HAP-1 (cell line): ENCODE data around the gene FAM90A1.
"Not testable (repeated sequence)": the region's sequence is repeated elsewhere in the genome, so short reads cannot be mapped to it uniquely, and the experiment has no call there.

ENCODE experiments used
- DNase-seq, 2 experiments: peaks; one replicate each; pipeline ENCODE4 v3.0.0-alpha.2; 2016 to 2020; ENCODE audit warnings: low spot score in 2 of 2
- H3K27me3 ChIP-seq: fragments of 250-450 bp; sonication (Bioruptor Pico); 2 replicates; pipeline ENCODE4 v1.5.1; 2020; ENCODE audit warnings: low read depth, mild to moderate bottlenecking, moderate library complexity
- H3K36me3 ChIP-seq: fragments of 250-450 bp; sonication (Bioruptor Pico); replicated peaks from 2 replicates; pipeline ENCODE4 v1.5.1; 2020; ENCODE audit warnings: mild to moderate bottlenecking
- H3K4me1 ChIP-seq: fragments of 250-450 bp; sonication (Bioruptor Pico); 2 replicates; pipeline ENCODE4 v1.5.1; 2020; ENCODE audit warnings: mild to moderate bottlenecking
- H3K4me3 ChIP-seq: fragments of 250-450 bp; sonication (Bioruptor Pico); 2 replicates; pipeline ENCODE4 v1.5.1; 2020; ENCODE audit warnings: mild to moderate bottlenecking, moderate library complexity
- H3K9me3 ChIP-seq: fragments of 250-450 bp; sonication (Bioruptor Pico); 2 replicates; pipeline ENCODE4 v1.5.1; 2020; ENCODE audit warnings: mild to moderate bottlenecking, moderate library complexity
- in situ Hi-C: fragments of 300-500 bp; cut with MboI; formaldehyde crosslinking; loops from 3 replicates; pipeline ENCODE4 v1.14.3; 2020; ENCODE audit warnings: low sequenced_read_pairs, inconsistent platforms, mixed read lengths

FAM90A1 gene

DNA sequence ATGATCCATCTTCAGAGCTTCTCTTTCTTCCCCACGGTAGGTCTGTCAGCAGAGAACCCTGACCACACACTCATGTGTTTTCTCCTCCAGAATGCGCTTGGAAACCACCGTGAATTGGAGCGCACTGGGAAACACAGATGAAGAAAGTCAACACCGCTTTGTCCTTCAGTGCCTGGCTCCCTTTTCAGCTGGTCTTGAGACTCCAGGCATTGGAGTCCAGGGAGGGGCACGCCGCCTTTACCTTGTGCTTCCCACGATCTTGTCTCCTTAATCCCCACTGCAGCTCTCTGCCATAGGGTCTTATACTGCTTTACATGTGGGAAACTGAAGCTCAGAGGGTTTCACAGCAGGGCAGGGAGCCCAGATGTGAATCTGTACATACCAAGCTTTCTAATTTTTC lies 1.1 kb downstream of the FAM90A1 start:
- Histone ChIP-seq H3K9me3 (no peaks in the 10 kb centered on the region), H3K36me3 (no peaks in the 10 kb centered on the region), H3K4me1 (no peaks in the 10 kb centered on the region; the same call in 1 of the 2 replicates), H3K27me3 (no peaks in the 10 kb centered on the region), H3K4me3 (no peak overlapping the region)
- no peak for DNase-seq
- in situ Hi-C loops: no loop called here

DNA sequence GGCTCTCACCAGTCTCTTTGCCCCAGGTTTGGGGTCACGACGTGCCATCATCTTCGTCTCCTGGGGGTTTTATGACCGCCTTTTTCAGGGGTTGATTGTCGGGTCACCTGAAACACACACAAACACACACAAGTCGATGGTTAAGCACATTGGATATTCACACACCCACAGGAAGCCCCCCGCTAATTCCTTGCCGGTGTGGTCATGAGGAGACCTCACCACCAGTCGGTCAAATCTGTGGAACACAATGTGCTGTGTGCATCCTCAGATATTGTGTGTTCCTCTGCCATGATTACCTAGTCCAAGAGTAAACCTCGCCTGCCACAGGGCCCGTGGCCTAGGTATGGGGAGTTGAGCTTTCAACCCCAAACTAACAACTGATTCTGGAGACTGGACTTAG lies 2.6 kb downstream of the FAM90A1 start:
- H3K4me1 ChIP-seq, H3K4me3 ChIP-seq, H3K36me3 ChIP-seq, H3K27me3 ChIP-seq, H3K9me3 ChIP-seq, in situ Hi-C loops, DNase-seq: not testable (repeated sequence)

DNA sequence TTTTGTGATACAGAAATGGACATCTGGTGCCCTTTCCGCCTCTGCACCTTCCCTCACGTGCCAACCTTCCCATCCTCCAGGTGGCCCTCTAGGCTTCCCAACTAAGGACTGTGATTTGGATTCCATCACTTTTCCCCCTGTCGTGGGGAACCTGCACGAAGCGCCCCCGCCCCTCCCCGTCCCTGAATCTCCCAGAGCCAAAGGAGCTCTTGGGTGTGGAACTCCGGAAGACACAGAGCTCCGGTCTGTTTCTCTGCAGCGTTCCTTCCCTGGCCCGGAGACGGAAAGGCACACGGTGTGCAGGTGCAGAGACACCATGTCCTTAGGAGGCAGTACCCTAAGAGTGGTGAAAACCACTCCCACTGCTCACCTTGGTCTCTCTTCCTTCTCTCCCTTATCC lies 3.8 kb downstream of the FAM90A1 start:
- H3K36me3 ChIP-seq, DNase-seq, H3K27me3 ChIP-seq, H3K9me3 ChIP-seq, in situ Hi-C loops, H3K4me1 ChIP-seq, H3K4me3 ChIP-seq: not testable (repeated sequence)

DNA sequence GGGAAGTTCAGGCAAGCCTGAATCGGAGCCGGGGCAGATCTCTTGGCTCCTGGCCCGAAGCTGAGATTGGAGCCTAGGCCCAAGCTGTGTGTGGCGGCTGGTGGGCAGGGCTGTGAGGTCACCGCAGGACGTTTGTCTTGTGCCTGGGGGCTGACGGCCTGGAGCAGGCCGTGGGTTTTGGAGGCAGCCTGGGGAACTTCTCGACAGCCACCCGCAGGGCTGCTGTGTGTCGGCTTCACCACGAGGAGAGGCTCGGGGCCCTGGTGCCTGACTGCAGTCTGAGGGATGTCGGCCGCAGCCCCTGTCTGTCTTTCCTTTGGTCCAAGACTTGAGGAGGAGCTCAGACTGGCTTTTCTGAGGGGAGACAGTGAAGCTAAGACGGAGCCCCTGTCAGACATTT lies 5.1 kb downstream of the FAM90A1 start:
- H3K27me3 ChIP-seq, DNase-seq, in situ Hi-C loops, H3K9me3 ChIP-seq, H3K4me1 ChIP-seq, H3K36me3 ChIP-seq, H3K4me3 ChIP-seq: not testable (repeated sequence)

DNA sequence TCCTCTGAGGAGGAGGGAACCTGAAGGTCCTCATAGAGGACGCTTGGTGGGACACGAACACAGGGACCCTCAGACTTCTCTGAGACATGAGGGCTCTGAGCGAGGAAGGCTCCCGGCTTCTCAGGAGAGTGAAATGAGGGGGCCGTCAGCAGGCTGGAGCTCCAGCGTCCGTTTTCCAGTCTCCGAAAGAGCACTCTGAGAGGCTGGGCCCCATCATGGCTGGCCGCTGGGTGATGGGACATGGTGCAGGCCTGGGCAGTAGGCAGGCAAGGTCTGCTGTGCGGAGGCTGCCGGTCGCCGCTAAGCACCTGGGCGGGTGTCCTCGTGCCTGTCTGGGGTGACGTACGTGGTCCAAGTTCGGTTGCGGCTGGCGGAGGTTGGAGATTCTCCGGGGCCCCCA lies 5.6 kb downstream of the FAM90A1 start:
- DNase-seq, H3K36me3 ChIP-seq, H3K4me3 ChIP-seq, in situ Hi-C loops, H3K4me1 ChIP-seq, H3K27me3 ChIP-seq, H3K9me3 ChIP-seq: not testable (repeated sequence)

DNA sequence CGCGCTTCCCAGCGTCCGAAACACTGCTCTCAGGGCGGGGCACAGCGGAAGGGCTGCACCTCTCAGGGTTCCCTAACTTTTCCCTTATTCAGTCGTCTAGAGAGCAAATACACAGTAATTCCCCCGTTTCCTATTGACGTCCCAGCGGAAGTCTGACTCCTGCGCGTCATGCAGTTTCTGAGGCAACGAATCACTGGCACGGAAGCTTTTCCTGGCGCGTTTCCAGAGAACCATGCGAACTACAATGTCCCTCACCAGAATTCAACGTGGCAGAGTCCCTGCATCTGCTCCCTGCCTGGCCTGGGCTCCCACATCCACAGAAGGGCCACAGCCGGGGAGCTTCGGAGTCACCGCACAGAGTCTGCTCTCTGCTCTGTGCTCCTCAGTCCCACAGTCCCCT lies 6.0 kb downstream of the FAM90A1 start:
- H3K4me3 ChIP-seq, H3K4me1 ChIP-seq, H3K36me3 ChIP-seq, H3K9me3 ChIP-seq, DNase-seq, H3K27me3 ChIP-seq, in situ Hi-C loops: not testable (repeated sequence)

DNA sequence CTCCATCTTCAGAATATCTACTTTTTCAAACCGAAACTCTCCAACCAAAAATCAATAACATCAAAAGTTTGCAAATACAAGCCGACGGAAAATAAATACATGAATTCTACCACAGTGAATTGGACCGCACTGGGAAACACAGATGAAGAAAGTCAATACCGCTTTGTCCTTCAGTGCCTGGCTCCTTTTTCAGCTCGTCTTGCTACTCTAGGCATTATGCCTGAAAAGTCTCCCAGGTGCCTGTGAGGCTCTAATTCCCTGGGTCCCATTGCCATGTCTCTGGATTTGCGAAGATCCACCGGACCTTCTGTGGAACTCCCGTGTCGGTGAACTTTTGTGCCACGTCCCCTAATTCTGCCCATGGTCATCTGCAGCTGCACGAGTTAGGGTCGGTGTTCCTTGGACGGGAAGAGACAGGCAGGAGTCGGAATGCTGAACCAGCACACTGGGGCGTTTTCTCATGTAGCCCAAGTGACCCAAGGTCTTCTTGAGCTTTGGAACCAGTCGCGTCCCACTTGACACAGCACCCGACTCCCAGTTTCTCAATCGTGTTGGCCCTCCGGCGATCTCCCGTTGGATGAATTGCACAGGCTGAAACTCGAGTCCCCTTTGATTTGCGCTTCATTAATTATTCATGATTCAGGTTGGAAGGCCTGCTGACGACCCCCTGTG lies 8.6 kb downstream of the FAM90A1 start:
- DNase-seq, H3K4me1 ChIP-seq, in situ Hi-C loops, H3K36me3 ChIP-seq, H3K4me3 ChIP-seq, H3K27me3 ChIP-seq, H3K9me3 ChIP-seq: not testable (repeated sequence)

DNA sequence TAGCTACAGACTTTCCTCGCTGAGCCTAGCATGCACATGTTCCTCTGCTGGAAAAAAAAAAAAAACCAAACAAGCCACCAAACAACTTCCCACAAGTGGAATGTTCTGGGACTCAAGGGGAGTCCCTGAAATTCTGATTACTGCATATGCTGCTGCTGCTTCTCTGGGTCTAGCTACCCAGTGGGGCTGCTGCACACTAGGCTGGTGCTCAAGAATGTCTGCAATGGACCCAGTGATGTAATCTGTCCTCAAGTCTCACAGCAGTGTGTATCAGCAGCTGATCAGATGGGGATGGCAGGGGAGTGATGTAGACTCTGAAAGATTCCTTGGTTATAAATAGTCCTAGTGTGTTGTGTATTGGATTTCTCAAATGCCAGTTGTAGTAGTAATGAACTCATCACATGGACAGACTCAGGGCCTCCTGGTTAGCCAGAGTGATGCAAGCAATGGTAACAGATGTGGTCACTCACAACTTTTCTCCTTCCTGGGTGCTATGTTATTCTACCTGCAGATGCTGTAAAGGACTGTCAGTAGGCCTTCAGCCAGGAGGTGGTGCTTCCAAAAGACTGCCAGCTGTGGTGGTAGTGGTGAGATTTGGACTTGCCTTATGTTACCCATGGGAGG lies 29.6 kb downstream of the FAM90A1 start:
- DNase-seq, H3K4me1 ChIP-seq, H3K27me3 ChIP-seq, H3K9me3 ChIP-seq, in situ Hi-C loops, H3K4me3 ChIP-seq, H3K36me3 ChIP-seq: not testable (repeated sequence)

DNA sequence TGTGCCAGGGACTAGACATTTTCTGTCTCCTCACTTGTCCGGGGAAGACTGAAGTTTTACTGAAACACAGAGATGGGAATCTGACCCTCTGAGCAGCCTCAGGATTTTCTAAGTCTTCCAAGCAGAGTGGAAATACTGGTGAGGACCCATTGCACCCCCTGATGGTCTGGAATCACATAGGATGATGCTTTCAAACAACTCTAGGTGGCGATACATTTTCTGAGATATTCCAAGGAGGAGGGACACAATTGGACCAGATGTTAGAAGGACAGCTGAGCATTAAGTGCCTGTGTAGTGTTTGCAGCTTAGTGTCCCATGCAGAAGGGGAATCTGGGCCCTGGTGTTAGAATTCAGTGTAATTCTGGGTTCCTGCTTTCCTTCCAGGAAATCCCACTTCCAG lies 39.3 kb downstream of the FAM90A1 start:
- H3K9me3 ChIP-seq, DNase-seq, H3K4me1 ChIP-seq, H3K4me3 ChIP-seq, H3K27me3 ChIP-seq, in situ Hi-C loops, H3K36me3 ChIP-seq: not testable (repeated sequence)

DNA sequence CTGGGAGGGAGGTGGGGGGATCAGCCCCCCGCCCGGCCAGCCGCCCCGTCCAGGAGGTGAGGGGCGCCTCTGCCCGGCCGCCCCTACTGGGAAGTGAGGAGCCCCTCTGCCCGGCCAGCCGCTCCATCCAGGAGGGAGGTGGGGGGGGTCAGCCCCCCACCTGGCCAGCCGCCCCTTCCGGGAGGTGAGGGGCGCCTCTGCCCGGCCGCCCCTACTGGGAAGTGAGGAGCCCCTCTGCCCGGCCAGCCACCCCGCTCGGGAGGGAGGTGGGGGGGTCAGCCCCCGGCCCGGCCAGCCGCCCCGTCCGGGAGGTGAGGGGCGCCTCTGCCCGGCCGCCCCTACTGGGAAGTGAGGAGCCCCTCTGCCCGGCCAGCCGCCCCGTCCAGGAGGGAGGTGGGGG lies 43.2 kb downstream of the FAM90A1 start:
- H3K4me3 ChIP-seq, H3K27me3 ChIP-seq, H3K4me1 ChIP-seq, in situ Hi-C loops, H3K9me3 ChIP-seq, H3K36me3 ChIP-seq, DNase-seq: not testable (repeated sequence)

DNA sequence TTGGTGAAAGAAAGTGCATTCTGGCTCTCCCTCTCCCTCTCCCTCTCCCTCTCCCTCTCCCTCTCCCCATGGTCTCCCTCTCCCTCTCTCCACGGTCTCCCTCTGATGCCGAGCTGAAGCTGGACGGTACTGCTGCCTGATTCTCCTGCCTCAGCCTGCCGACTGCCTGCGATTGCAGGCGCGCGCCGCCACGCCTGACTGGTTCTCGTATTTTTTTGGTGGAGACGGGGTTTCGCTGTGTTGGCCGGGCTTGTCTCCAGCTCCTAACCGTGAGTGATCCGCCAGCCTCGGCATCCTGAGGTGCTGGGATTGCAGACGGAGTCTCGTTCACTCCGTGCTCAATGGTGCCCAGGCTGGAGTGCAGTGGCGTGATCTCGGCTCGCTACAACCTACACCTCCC lies 44.1 kb downstream of the FAM90A1 start:
- H3K4me1 ChIP-seq, in situ Hi-C loops, H3K27me3 ChIP-seq, H3K9me3 ChIP-seq, DNase-seq, H3K4me3 ChIP-seq, H3K36me3 ChIP-seq: not testable (repeated sequence)

DNA sequence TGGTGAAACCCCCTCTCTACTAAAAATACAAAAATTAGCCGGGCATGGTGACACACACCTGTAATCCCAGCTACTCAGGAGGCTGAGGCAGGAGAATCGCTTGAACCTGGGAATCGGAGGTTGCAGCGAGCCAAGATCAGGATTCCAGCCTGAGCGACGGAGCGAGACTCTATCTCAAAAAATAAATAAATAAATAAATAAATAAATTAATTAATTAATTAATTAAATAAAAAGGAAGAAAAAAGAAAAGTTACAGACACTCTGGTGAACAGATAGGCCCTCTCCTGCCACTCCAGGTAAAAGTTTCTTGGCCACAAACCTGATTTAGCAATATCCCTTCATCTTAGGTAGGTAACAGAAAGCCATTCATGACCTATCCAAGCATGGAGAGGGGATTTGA lies 44.5 kb downstream of the FAM90A1 start:
- DNase-seq, H3K4me1 ChIP-seq, in situ Hi-C loops, H3K9me3 ChIP-seq, H3K27me3 ChIP-seq, H3K4me3 ChIP-seq, H3K36me3 ChIP-seq: not testable (repeated sequence)

DNA sequence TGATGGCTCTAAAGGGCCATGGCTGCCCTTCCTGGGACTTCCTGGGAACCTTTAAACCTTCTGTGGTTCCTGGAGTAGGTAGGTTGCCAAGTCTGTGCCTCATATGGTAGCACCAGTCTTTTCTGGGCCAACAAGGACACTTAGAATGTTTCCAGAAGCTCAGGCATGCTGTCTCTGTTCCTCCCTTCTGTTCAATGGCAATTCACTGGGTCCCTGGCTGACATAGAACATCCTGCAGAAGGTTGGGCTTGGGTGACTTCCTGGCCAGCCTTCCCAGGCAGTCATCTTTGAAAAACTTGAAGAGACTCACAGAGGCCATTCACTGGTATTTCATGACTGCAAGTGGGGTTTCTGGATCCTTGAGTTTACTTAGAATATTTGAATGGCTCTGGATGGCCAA lies 46.1 kb downstream of the FAM90A1 start:
- H3K4me1 ChIP-seq, H3K4me3 ChIP-seq, DNase-seq, H3K36me3 ChIP-seq, H3K27me3 ChIP-seq, in situ Hi-C loops, H3K9me3 ChIP-seq: not testable (repeated sequence)

DNA sequence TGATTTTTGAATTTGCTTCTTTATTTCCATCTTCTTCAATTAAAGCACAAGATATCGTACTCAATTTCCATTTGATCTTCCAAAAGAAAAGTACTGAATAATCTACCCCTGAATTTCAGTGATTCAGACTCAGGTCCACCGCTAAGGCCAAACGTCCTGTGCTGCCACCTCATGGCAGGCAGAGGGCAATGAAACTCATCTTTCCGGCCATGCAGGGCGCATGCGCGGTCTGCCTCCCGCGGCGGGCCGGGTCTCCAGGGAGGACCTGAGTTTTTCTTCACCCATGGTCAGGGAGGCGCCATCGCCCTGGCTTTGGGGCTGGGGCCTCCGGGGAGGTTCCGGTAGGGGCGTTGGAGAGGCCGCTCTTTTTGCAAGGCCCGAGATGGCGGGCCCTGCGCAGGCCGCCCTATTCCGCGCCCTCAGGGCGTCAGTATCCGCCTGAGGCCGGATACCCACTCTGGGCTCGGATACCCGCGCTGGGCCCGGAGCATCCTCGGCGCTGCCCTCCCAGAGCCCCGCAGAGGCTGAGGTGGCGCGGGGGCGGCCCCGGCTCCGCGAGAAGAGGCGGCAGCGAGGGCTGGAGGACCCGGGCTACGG lies 47.3 kb downstream of the FAM90A1 start:
- H3K4me1 ChIP-seq, H3K36me3 ChIP-seq, H3K9me3 ChIP-seq, in situ Hi-C loops, H3K27me3 ChIP-seq: not testable (repeated sequence)
- peak overlapping the region; percentile 61 for H3K4me3 ChIP-seq
- peak; percentile 63 to 79 for DNase-seq

DNA sequence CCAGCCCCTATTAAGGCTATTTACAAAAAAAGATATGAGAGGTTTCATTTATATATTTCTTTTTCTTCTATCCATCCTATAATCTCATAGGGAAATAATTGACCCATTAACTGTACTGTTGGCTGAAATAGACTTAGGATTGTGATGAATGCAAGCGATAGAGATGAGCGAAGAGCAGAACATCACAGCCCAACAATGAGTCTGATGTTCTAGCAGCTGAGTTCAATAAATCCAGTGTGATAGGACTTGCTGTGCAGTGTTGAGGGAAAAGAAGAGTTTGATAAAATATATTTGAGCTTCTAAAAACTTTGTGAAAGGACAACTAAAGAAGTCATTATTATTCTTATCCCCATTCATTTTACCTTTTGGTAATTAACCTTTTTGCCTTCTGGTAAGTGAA lies 54.5 kb downstream of the FAM90A1 start:
- H3K4me3 ChIP-seq, H3K9me3 ChIP-seq, H3K36me3 ChIP-seq, DNase-seq, H3K4me1 ChIP-seq, in situ Hi-C loops, H3K27me3 ChIP-seq: not testable (repeated sequence)
